GM19035 (cell line): Measurements from ENCODE around the gene CENPP.

Source experiments
- ATAC-seq: cut with Tn5 transposase; IDR thresholded peaks from one replicate; pipeline ENCODE4 v1.9.1; 2021; ENCODE audit not compliant: unreplicated experiment

The CENPP gene

GRCh38 chr9:92474587-92474986, 148.8 kb downstream of the CENPP start:
- ATAC-seq: no peak

GRCh38 chr9:92476962-92477361, 151.2 kb downstream of the CENPP start:
- ATAC-seq: no peak

- no peak for ATAC-seq
Measured at GRCh38 chr9:92478783-92479182, 153.0 kb downstream of the CENPP start.

GRCh38 chr9:92479346-92479745, 153.6 kb downstream of the CENPP start:
- no peak for ATAC-seq

GRCh38 chr9:92480291-92480771, 154.6 kb downstream of the CENPP start:
- ATAC-seq: no peak

- no peak for ATAC-seq
Measured at GRCh38 chr9:92480986-92481633, 155.4 kb downstream of the CENPP start.

GRCh38 chr9:92482329-92482728, 156.6 kb downstream of the CENPP start, which contains the start of gene ASPN:
ASPN (minus strand) TSS chr9:92482506.
- ATAC-seq: no peak

- no peak for ATAC-seq
Measured at GRCh38 chr9:92482805-92483204, 157.1 kb downstream of the CENPP start.

GRCh38 chr9:92483627-92484545, 158.1 kb downstream of the CENPP start:
- no peak for ATAC-seq

- no peak for ATAC-seq
Measured at GRCh38 chr9:92484563-92484962, 158.8 kb downstream of the CENPP start.

- no peak for ATAC-seq
Measured at GRCh38 chr9:92486371-92486770, 160.6 kb downstream of the CENPP start.

GRCh38 chr9:92488681-92489550, 163.2 kb downstream of the CENPP start:
- no peak for ATAC-seq

GRCh38 chr9:92492781-92493401, 167.1 kb downstream of the CENPP start:
- no peak for ATAC-seq

GRCh38 chr9:92493749-92494387, 168.1 kb downstream of the CENPP start:
- no peak for ATAC-seq

GRCh38 chr9:92494856-92495255, 169.1 kb downstream of the CENPP start:
- no peak for ATAC-seq

GRCh38 chr9:92496396-92497176, 170.8 kb downstream of the CENPP start:
- ATAC-seq: no peak

- no peak for ATAC-seq
Measured at GRCh38 chr9:92499701-92500100, 173.9 kb downstream of the CENPP start.

- no peak for ATAC-seq
Measured at GRCh38 chr9:92500725-92501124, 175.0 kb downstream of the CENPP start.

- ATAC-seq: no peak
Measured at GRCh38 chr9:92501671-92502393, 176.1 kb downstream of the CENPP start.
